GM18873 (cell line): ENCODE results near the gene PCDHB6.
"Not testable (repeated sequence)": the region's sequence is repeated elsewhere in the genome, so short reads cannot be mapped to it uniquely, and the experiment has no call there.

Experiments
- ATAC-seq: cut with Tn5 transposase; IDR thresholded peaks from one replicate; pipeline ENCODE4 v1.9.1; 2021; ENCODE audit warnings: mild to moderate bottlenecking, moderate library complexity, moderate number of reproducible peaks; ENCODE audit not compliant: unreplicated experiment, low FRiP score

The PCDHB6 gene

DNA sequence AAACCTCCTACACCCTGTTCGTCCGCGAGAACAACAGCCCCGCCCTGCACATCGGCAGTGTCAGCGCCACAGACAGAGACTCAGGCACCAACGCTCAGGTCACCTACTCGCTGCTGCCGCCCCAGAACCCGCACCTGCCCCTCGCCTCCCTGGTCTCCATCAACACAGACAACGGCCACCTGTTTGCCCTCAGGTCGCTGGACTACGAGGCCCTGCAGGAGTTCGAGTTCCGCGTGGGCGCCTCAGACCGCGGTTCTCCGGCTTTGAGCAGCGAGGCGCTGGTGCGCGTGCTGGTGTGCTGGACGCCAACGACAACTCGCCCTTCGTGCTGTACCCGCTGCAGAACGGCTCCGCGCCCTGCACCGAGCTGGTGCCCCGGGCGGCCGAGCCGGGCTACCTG is 7.5 kb downstream of the PCDHB6 start:
- not testable (repeated sequence) for ATAC-seq

DNA sequence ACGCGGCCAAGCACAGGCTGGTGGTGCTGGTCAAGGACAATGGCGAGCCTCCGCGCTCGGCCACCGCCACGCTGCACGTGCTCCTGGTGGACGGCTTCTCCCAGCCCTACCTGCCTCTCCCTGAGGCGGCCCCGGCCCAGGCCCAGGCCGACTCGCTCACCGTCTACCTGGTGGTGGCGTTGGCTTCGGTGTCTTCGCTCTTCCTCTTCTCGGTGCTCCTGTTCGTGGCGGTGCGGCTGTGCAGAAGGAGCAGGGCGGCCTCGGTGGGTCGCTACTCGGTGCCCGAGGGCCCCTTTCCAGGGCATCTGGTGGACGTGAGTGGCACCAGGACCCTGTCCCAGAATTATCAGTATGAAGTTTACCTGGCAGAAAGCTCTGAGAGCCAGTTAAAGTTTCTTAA is 8.0 kb downstream of the PCDHB6 start:
- ATAC-seq = not testable (repeated sequence)

DNA sequence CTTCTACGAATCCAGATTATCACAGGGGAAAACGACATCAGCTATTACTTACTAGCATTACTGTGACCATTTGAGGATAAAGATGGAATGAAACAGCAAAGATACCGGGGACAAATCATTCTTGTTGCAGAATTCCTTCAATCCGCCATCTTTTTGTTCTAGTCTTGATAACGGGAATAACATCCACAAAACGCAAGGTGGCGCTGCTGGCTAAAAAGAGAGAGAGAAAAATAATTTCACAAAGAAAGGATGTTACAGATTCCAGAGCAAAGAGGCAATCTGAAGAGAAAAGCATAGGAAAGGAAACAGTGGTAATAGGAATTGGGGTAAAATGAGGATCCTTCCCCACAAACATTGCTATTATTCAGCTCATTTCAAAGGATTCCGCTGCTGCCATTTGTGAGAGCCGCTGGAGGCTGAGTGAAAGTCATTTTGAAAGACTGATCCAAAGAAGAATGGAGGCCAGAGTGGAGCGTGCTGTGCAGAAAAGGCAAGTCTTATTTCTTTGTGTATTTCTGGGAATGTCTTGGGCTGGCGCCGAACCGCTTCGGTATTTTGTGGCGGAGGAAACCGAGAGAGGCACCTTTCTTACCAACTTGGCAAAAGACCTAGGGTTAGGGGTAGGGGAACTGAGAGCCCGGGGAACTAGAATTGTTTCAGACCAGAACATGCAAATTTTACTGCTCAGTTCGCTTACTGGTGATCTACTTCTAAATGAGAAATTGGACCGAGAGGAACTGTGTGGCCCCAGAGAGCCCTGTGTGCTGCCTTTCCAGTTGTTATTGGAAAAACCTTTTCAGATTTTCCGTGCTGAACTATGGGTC is 22.7 kb downstream of the PCDHB6 start, which contains the start of gene PCDHB7:
Gene PCDHB7, plus strand, starts transcription at position 264 of the 824 bp plus-strand sequence. Its CDS starts 192 bp downstream, at position 456.
- ATAC-seq = no peak

DNA sequence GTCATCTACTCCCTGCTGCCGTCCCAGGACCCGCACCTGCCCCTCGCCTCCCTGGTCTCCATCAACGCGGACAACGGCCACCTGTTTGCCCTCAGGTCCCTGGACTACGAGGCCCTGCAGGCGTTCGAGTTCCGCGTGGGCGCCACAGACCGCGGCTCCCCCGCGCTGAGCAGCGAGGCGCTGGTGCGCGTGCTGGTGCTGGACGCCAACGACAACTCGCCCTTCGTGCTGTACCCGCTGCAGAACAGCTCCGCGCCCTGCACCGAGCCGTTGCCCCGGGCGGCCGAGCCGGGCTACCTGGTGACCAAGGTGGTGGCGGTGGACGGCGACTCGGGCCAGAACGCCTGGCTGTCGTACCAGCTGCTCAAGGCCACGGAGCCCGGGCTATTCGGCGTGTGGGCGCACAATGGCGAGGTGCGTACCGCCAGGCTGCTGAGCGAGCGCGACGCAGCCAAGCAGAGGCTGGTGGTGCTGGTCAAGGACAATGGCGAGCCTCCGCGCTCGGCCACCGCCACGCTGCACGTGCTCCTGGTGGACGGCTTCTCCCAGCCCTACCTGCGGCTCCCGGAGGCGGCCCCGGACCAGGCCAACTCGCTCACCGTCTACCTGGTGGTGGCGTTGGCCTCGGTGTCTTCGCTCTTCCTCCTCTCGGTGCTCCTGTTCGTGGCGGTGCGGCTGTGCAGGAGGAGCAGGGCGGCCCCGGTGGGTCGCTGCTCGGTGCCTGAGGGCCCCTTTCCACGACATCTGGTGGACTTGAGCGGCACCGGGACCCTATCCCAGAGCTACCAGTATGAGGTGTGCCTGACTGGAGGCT is 24.6 kb downstream of the PCDHB6 start:
- ATAC-seq = not testable (repeated sequence)

DNA sequence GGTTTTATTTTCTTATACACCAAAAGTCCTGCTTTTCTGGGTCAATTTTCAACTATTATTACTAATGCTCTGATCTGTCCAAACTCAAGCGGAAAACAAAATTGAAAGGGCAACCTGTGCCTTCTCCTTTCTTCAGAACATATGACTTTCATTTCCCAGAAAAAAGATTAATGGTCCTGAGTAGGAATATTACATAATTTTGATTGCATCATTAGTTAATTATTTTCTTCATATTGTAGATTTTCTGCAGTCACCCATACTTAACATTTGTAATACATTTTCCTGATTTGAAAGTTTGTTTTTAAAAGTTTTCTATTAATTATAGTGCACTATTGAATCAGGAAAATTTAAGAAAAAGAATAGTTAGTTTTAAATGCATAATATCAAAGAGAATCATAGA is 26.1 kb downstream of the PCDHB6 start:
- ATAC-seq = no peak

DNA sequence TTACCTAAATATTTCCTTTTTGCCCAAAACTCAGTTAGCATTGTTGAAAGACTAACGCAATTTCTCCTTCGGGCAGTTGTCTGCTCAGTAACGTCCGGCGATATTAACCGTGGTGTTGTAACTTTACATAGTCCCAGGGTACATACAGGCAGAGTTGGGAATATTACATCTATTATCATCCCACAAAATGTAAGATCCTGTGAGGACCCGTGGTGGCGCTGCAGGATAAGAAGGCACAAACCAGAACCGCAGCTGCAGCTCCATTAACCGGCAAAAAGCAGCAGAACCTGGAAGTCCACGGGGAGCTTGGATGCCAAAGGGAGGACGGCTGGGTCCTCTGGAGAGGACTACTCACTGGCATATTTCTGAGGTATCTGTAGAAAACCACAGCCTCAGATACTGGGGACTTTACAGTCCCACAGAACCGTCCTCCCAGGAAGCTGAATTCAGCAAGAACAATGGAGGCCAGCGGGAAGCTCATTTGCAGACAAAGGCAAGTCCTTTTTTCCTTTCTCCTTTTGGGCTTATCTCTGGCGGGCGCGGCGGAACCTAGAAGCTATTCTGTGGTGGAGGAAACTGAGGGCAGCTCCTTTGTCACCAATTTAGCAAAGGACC is 27.8 kb downstream of the PCDHB6 start, which contains the start of gene PCDHB8:
Gene PCDHB8, plus strand, starts transcription at position 214 of the 615 bp plus-strand sequence. Its CDS starts 245 bp downstream, at position 459.
- not testable (repeated sequence) for ATAC-seq

DNA sequence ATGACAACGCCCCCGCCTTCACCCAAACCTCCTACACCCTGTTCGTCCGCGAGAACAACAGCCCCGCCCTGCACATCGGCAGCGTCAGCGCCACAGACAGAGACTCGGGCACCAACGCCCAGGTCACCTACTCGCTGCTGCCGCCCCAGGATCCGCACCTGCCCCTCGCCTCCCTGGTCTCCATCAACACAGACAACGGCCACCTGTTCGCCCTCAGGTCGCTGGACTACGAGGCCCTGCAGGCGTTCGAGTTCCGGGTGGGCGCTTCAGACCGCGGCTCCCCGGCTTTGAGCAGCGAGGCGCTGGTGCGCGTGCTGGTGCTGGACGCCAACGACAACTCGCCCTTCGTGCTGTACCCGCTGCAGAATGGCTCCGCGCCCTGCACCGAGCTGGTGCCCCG is 29.5 kb downstream of the PCDHB6 start:
- ATAC-seq = not testable (repeated sequence)

DNA sequence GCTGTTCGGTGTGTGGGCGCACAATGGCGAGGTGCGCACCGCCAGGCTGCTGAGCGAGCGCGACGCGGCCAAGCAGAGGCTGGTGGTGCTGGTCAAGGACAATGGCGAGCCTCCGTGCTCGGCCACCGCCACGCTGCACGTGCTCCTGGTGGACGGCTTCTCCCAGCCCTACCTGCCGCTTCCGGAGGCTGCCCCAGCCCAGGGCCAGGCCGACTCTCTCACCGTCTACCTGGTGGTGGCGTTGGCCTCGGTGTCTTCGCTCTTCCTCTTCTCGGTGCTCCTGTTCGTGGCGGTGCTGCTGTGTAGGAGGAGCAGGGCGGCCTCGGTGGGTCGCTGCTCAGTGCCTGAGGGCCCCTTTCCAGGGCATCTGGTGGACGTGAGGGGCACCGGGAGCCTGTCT is 30.0 kb downstream of the PCDHB6 start:
- ATAC-seq = not testable (repeated sequence)

DNA sequence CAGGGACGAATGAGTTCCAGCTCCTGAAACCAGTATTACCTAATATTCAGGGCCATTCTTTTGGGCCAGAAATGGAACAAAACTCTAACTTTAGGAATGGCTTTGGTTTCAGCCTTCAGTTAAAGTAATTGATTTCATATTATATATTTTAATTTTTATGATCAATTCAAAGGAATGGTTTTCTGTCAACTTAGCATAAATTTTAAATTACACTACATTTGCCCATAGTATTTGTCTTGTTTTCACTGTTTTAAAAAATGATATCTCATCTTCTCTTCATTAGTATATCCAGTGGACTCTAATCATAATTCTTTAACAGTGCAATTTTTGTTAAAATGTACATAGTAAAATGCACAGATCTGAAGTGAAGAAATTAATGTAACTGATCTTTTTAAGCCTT is 30.5 kb downstream of the PCDHB6 start:
- ATAC-seq = no peak

DNA sequence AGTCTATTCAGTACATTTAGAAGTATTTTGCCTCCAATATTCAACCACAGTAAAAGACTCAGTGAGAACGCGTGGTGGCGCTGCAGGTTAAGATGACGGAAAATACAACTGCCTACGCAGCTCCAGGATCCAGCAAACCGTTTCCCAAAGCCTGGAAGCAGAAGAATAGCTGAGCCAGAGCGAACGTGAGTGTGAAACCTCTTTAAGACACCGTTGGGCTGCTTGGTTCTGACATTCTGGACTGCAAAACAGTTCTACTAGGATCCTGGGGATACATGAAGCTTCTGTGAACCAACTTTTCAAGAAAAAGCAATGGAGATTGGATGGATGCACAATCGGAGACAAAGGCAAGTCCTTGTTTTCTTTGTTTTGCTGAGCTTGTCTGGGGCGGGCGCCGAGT is 32.4 kb downstream of the PCDHB6 start, which contains the start of gene PCDHB16:
Gene PCDHB16, plus strand, starts transcription at position 140 of the 400 bp plus-strand sequence. Its CDS starts 173 bp downstream, at position 313.
- ATAC-seq = no peak

DNA sequence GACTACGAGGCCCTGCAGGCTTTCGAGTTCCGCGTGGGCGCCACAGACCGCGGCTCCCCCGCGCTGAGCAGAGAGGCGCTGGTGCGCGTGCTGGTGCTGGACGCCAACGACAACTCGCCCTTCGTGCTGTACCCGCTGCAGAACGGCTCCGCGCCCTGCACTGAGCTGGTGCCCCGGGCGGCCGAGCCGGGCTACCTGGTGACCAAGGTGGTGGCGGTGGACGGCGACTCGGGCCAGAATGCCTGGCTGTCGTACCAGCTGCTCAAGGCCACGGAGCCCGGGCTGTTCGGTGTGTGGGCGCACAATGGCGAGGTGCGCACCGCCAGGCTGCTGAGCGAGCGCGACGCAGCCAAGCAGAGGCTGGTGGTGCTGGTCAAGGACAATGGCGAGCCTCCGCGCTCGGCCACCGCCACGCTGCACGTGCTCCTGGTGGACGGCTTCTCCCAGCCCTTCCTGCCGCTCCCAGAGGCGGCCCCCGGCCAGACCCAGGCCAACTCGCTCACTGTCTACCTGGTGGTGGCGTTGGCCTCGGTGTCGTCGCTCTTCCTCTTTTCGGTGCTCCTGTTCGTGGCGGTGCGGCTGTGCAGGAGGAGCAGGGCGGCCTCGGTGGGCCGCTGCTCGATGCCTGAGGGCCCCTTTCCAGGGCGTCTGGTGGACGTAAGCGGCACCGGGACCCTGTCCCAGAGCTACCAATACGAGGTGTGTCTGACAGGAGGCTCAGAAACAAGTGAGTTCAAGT is 34.4 kb downstream of the PCDHB6 start:
- not testable (repeated sequence) for ATAC-seq

DNA sequence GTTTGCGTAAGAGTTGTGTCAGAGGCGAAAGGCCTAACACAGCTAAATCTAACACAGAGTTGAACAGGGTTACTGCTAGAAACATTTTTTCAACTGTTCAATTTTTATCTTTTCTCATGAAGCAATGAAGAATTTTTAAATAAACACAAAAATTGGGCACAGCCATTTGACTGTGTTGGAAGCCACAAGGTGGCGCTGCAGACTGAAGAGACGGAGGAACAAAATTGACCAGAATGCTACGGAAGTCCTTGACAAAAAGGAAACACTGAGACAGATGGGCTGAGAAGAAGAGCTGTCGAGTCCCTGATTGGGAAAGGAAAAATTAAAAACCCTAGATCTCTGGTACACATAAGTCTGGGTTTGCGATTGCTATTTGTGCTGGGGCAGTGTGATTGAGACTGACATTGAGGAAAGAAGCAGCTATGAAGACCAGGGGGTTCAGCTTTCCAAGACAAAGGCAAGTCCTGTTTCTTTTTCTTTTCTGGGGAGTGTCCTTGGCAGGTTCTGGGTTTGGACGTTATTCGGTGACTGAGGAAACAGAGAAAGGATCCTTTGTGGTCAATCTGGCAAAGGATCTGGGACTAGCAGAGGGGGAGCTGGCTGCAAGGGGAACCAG is 37.1 kb downstream of the PCDHB6 start, which contains the start of gene PCDHB9:
Gene PCDHB9, plus strand, starts transcription at position 265 of the 616 bp plus-strand sequence. Its CDS starts 158 bp downstream, at position 423.
- no peak for ATAC-seq

DNA sequence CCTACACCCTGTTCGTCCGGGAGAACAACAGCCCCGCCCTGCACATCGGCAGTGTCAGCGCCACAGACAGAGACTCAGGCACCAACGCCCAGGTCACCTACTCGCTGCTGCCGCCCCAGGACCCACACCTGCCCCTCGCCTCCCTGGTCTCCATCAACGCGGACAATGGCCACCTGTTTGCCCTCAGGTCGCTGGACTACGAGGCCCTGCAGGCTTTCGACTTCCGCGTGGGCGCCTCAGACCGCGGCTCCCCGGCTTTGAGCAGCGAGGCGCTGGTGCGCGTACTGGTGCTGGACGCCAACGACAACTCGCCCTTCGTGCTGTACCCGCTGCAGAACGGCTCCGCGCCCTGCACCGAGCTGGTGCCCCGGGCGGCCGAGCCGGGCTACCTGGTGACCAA is 38.8 kb downstream of the PCDHB6 start:
- not testable (repeated sequence) for ATAC-seq

DNA sequence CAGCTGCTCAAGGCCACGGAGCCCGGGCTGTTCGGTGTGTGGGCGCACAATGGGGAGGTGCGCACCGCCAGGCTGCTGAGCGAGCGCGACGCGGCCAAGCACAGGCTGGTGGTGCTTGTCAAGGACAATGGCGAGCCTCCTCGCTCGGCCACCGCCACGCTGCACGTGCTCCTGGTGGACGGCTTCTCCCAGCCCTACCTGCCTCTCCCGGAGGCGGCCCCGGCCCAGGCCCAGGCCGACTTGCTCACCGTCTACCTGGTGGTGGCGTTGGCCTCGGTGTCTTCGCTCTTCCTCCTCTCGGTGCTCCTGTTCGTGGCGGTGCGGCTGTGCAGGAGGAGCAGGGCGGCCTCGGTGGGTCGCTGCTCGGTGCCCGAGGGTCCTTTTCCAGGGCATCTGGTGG is 39.3 kb downstream of the PCDHB6 start:
- not testable (repeated sequence) for ATAC-seq

DNA sequence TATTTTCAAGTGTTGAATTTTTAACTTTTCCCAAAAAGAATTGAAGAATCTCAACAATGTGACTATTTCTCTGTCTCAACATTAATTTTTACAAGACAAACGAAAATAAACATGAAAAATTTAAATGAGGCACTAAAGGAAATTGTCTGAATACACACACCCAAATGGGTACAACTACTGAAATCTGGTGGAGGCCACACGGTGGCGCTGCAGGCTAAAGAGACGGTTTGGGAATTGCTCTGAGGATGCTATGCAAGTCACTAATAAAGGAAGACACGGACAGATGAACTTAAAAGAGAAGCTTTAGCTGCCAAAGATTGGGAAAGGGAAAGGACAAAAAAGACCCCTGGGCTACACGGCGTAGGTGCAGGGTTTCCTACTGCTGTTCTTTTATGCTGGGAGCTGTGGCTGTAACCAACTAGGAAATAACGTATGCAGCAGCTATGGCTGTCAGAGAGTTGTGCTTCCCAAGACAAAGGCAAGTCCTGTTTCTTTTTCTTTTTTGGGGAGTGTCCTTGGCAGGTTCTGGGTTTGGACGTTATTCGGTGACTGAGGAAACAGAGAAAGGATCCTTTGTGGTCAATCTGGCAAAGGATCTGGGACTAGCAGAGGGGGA is 42.4 kb downstream of the PCDHB6 start, which contains the start of gene PCDHB10:
Gene PCDHB10, plus strand, starts transcription at position 244 of the 616 bp plus-strand sequence. Its CDS starts 200 bp downstream, at position 444.
- ATAC-seq = no peak

DNA sequence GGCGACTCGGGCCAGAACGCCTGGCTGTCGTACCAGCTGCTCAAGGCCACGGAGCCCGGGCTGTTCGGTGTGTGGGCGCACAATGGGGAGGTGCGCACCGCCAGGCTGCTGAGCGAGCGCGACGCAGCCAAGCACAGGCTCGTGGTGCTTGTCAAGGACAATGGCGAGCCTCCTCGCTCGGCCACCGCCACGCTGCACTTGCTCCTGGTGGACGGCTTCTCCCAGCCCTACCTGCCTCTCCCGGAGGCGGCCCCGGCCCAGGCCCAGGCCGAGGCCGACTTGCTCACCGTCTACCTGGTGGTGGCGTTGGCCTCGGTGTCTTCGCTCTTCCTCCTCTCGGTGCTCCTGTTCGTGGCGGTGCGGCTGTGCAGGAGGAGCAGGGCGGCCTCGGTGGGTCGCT is 44.5 kb downstream of the PCDHB6 start:
- ATAC-seq = not testable (repeated sequence)

DNA sequence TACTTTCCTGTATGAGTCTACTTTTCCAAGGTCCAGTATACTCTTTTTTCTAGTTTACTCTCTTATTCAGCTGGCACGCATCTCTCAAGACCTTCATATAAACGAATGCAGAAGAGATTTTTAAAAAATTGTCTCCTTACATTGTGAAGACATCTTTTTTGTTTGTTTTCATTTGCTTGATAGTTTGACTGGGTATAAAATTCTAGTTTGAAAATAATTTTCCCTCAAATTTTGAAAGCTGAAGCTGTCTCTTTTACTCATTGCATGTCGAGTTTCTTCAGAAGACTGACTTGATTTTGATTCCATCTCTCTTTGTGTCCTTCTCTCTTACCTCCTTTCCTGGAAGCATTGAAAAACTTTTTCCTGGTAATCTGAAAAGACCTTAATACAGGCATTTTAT is 46.5 kb downstream of the PCDHB6 start:
- ATAC-seq = no peak

DNA sequence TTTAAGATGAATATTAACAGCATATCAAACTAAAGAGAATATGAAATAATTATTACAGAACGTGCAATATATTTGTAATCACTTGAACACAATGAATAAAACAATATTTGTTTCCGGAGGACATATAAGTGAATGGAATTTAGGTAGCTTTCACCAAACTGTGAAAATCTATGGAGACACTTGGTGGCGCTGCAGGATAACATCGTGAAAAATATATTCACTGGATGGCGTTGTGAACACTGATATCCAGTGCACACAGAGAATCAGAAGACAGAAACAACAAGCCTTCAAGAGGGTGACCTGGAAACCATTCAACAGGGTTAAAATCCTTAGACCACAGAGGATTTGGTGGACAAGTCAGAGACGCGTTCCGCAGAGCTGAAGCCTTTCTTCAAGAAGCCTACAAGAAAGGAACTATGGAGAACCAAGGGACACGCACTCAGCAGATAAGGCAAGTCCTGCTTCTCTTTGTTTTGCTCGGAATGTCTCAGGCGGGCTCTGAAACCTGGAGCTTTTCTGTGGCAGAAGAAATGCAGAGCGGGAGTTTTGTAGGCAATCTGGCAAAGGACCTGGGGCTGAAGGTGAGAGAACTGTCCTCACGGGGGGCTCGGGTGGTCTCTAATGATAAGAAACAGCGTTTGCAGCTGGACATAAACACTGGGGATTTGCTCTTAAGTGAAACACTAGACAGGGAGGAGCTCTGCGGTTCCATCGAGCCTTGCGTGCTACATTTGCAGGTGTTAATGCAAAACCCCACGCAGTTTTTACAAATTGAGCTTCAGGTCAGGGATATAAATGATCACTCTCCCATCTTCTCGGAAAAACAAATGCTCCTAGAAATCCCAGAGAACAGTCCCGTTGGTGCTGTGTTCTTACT is 49.7 kb downstream of the PCDHB6 start, which contains the start of gene PCDHB11:
Gene PCDHB11, plus strand, starts transcription at position 269 of the 877 bp plus-strand sequence. Its CDS starts 148 bp downstream, at position 417.
- no peak for ATAC-seq
